ENCODE measurements around the gene NAV2.

Gene NAV2

DNA sequence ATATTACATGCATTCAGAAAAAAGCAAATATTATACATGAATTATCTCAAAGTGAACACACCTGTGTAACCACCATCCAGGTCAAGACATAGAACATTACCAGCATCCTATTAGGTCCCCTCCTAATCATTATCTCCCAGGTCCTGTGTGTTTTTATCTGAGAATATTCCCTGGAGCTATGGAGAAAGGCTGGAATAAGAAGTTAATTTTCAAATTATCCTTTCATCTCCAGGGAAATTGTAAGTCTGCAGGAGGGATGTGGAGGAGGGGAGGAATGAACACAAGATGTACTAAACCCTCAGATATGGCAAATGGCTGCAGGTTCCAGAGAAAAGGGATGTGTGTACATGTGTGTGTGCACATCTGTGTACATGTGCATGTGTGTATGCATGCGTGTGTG, 25.2 kb upstream of the NAV2 start:
- 100% methylated on average over 1 of the region's 1 CpG for WGBS (ENCODE audit: insufficient coverage)

DNA sequence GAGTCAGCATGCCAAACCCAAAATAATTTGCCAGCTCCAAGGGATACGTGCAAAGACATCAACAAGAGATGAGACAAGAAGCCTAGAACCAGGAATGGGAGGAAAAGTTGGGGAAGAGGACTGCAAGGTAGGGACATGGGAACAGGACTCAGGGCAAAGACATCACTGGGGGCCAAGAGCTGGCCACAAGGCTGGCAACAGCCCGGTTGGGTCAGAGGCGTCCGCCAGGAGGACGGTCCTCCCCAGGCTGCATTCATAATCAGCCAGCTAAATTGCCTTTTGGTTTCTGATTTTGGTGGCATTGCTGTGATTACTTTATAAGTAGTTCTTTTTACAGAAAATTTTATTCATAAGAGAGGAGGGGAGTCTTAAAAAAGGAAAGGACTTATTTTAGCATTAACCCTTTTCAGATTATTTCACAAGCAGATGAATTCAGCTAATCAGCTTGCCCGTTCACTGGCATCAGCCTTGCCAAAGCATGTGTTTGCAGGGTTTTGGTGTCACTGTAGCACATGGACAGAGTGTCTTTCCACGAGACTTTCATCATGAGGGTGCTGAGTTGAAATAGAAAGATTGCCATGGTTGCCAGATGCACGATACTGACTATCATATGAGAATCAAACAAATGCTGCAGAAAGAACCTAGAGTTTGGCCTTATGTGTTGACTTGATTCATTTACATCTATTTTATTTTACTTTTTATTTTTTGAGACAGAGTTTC, 23.2 kb upstream of the NAV2 start:
- CTCF ChIA-PET: interaction anchor here (1.4 kb wide), 1 partner anchor 14 kb away, joined by 3 read pairs; no protein-coding TSS in a partner anchor

More for the DNA sequence above, 25.2 kb upstream of the NAV2 start:
- POLR2A ChIA-PET: no interaction called here
- Histone ChIP-seq H3K4me1 (ENCODE audit: control extremely low read depth in 1 of 4, control insufficient read depth in 4 of 4, insufficient read depth in 4 of 4, low read length in 3 of 4) (no peaks in the 10 kb centered on the region), H3K27me3 (replicated peaks in 2 of 5; ENCODE audit: control insufficient read depth in 4 of 5, insufficient read depth in 5 of 5, low read length in 4 of 5) (peaks cover 0 to 3% (median 2%) of the 10 kb centered on the region in 5 experiments), H3K27ac (ENCODE audit: insufficient read depth in 1 of 2, low read depth in 1 of 2, low read length in 2 of 2, poor library complexity in 1 of 2, severe bottlenecking in 2 of 2) (no peak overlapping the region), H3K4me3 (ENCODE audit: control insufficient read depth in 1 of 7, extremely low read depth in 1 of 7, insufficient read depth in 4 of 7, low read depth in 2 of 7, low read length in 6 of 7) (no peak overlapping the region), H3K9me3 (ENCODE audit: control extremely low read depth in 1 of 5, control insufficient read depth in 4 of 5, insufficient read depth in 2 of 5, low read depth in 1 of 5, low read length in 4 of 5) (no peaks in the 10 kb centered on the region), H3K36me3 (ENCODE audit: control insufficient read depth in 4 of 4, insufficient read depth in 4 of 4, low read length in 3 of 4) (no peaks in the 10 kb centered on the region)
- DNase-seq: no peak
- CTCF ChIA-PET: interaction anchor here (1.0 to 1.1 kb wide), 2 partner anchors 9 to 12 kb away, joined by 3 read pairs; no protein-coding TSS in a partner anchor

DNA sequence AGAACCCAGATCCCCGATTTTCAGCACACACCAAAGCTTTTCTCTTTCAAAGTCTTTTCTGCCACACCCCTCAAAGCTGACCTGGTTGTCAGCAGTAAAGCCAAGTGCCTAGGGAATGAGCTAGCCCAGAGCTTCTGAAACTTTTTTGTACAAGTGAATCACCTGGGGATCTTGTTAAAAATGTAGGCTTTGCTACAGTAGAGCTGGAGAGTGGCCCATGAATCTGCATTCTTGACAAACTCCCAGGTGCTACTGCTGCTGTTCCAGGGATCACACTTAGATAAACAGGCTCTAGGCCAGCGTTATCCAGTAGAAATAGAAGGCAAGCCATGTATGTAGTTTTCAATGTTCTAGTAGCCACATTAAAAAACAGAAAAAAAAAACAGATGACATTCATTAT, 21.8 kb upstream of the NAV2 start:
- ChIA-PET POLR2A (no interaction called here), CTCF (no interaction called here)
- H3K4me3 ChIP-seq (ENCODE audit: control insufficient read depth in 1 of 7, extremely low read depth in 1 of 7, insufficient read depth in 4 of 7, low read depth in 2 of 7, low read length in 6 of 7): no peak overlapping the region
- no peak for DNase-seq
- H3K36me3 ChIP-seq (ENCODE audit: control insufficient read depth in 4 of 4, insufficient read depth in 4 of 4, low read length in 3 of 4): no peaks in the 10 kb centered on the region
- peaks cover 0 to 3% (median 0%) of the 10 kb centered on the region in 5 experiments for H3K27me3 ChIP-seq (replicated peaks in 2 of 5; ENCODE audit: control insufficient read depth in 4 of 5, insufficient read depth in 5 of 5, low read length in 4 of 5)
- H3K9me3 ChIP-seq (ENCODE audit: control extremely low read depth in 1 of 5, control insufficient read depth in 4 of 5, insufficient read depth in 2 of 5, low read depth in 1 of 5, low read length in 4 of 5): no peaks in the 10 kb centered on the region
- no peaks in the 10 kb centered on the region for H3K4me1 ChIP-seq (ENCODE audit: control extremely low read depth in 1 of 4, control insufficient read depth in 4 of 4, insufficient read depth in 4 of 4, low read length in 3 of 4)
- H3K27ac ChIP-seq (ENCODE audit: insufficient read depth in 1 of 2, low read depth in 1 of 2, low read length in 2 of 2, poor library complexity in 1 of 2, severe bottlenecking in 2 of 2): no peak overlapping the region
- WGBS (ENCODE audit: insufficient coverage): 91% methylated on average over 1 of the region's 2 CpGs

More for the DNA sequence above, 23.2 kb upstream of the NAV2 start:
- no peak overlapping the region for H3K4me3 ChIP-seq (ENCODE audit: control insufficient read depth in 1 of 7, extremely low read depth in 1 of 7, insufficient read depth in 4 of 7, low read depth in 2 of 7, low read length in 6 of 7)
- 96% methylated on average over 7 of the region's 8 CpGs for WGBS (ENCODE audit: insufficient coverage)
- POLR2A ChIA-PET: no interaction called here
- no peaks in the 10 kb centered on the region for H3K36me3 ChIP-seq (ENCODE audit: control insufficient read depth in 4 of 4, insufficient read depth in 4 of 4, low read length in 3 of 4)
- H3K4me1 ChIP-seq (ENCODE audit: control extremely low read depth in 1 of 4, control insufficient read depth in 4 of 4, insufficient read depth in 4 of 4, low read length in 3 of 4): no peaks in the 10 kb centered on the region
- no peak for DNase-seq
- H3K9me3 ChIP-seq (ENCODE audit: control extremely low read depth in 1 of 5, control insufficient read depth in 4 of 5, insufficient read depth in 2 of 5, low read depth in 1 of 5, low read length in 4 of 5): no peaks in the 10 kb centered on the region
- H3K27me3 ChIP-seq (replicated peaks in 2 of 5; ENCODE audit: control insufficient read depth in 4 of 5, insufficient read depth in 5 of 5, low read length in 4 of 5): peaks cover 0 to 3% (median 2%) of the 10 kb centered on the region in 5 experiments
- no peak overlapping the region for H3K27ac ChIP-seq (ENCODE audit: insufficient read depth in 1 of 2, low read depth in 1 of 2, low read length in 2 of 2, poor library complexity in 1 of 2, severe bottlenecking in 2 of 2)

DNA sequence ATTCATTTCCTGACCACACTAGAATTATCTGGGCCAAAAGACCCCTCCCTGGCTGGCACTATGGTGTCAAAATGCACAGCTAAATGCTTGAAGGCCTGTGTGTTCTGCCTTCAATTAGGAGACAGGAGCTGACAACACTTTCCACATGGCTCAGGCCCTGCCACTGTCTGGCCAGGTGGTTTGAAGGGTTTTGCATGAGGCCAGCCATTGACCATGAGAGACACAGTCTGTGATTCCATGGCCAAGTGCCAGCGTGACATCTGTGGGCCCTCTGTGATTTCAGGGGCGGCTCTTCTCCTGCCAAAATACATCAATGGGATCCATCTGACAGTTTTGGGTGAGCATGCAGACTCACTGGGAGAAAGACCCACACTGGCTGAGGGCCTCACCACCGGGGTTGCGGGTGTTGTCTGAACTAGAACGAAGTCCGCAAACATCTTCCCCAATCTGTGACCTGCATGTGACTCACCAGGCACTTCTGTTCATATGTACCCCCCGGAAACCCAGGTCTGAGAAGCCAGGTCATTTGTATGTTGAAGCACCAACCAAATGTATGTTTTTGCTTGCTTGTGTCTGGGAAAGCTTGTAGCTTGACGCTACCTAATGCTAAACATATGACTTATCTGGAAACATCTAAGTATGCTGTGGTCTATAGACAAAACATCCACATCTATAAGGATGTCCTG, 20.7 kb upstream of the NAV2 start:
- POLR2A ChIA-PET: no interaction called here
- H3K36me3 ChIP-seq (ENCODE audit: control insufficient read depth in 4 of 4, insufficient read depth in 4 of 4, low read length in 3 of 4): no peaks in the 10 kb centered on the region
- H3K27ac ChIP-seq (ENCODE audit: insufficient read depth in 1 of 2, low read depth in 1 of 2, low read length in 2 of 2, poor library complexity in 1 of 2, severe bottlenecking in 2 of 2): no peak overlapping the region
- CTCF ChIA-PET: interaction anchor here (1.1 to 1.4 kb wide), 2 partner anchors 8 to 30 kb away, joined by 3 to 4 read pairs; no protein-coding TSS in a partner anchor
- H3K4me1 ChIP-seq (ENCODE audit: control extremely low read depth in 1 of 4, control insufficient read depth in 4 of 4, insufficient read depth in 4 of 4, low read length in 3 of 4): no peaks in the 10 kb centered on the region
- WGBS (ENCODE audit: insufficient coverage): 96% methylated on average over 7 of the region's 8 CpGs
- no peak overlapping the region for H3K4me3 ChIP-seq (ENCODE audit: control insufficient read depth in 1 of 7, extremely low read depth in 1 of 7, insufficient read depth in 4 of 7, low read depth in 2 of 7, low read length in 6 of 7)
- no peak for DNase-seq
- peaks cover 0 to 3% (median 0%) of the 10 kb centered on the region in 5 experiments for H3K27me3 ChIP-seq (replicated peaks in 2 of 5; ENCODE audit: control insufficient read depth in 4 of 5, insufficient read depth in 5 of 5, low read length in 4 of 5)
- no peaks in the 10 kb centered on the region for H3K9me3 ChIP-seq (ENCODE audit: control extremely low read depth in 1 of 5, control insufficient read depth in 4 of 5, insufficient read depth in 2 of 5, low read depth in 1 of 5, low read length in 4 of 5)

DNA sequence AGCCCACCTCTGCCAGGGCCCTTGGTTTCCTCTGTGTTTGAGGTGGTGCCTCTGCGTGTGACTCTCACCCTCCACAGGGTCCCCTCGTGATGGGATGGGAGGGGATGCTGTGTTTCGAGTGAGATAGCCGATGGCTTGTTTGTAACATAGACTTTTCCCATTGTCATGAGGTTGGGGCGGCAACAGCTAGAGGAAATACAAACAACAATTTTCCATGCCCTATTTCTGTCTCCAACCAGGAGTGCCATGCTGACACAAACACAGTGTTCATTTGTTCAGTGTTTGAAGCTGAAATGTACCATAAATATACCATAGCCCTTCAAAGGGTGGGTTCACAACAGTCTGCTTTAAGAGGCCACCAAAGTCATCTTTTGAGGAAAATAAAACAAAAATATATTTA, 19.5 kb upstream of the NAV2 start:
- Histone ChIP-seq H3K4me1 (ENCODE audit: control extremely low read depth in 1 of 4, control insufficient read depth in 4 of 4, insufficient read depth in 4 of 4, low read length in 3 of 4) (no peaks in the 10 kb centered on the region), H3K27me3 (replicated peaks in 2 of 5; ENCODE audit: control insufficient read depth in 4 of 5, insufficient read depth in 5 of 5, low read length in 4 of 5) (peaks cover 0 to 3% (median under 1%) of the 10 kb centered on the region in 5 experiments), H3K9me3 (ENCODE audit: control extremely low read depth in 1 of 5, control insufficient read depth in 4 of 5, insufficient read depth in 2 of 5, low read depth in 1 of 5, low read length in 4 of 5) (no peaks in the 10 kb centered on the region), H3K27ac (ENCODE audit: insufficient read depth in 1 of 2, low read depth in 1 of 2, low read length in 2 of 2, poor library complexity in 1 of 2, severe bottlenecking in 2 of 2) (no peak overlapping the region), H3K36me3 (ENCODE audit: control insufficient read depth in 4 of 4, insufficient read depth in 4 of 4, low read length in 3 of 4) (no peaks in the 10 kb centered on the region), H3K4me3 (ENCODE audit: control insufficient read depth in 1 of 7, extremely low read depth in 1 of 7, insufficient read depth in 4 of 7, low read depth in 2 of 7, low read length in 6 of 7) (no peak overlapping the region)
- DNase-seq: no peak
- WGBS (ENCODE audit: insufficient coverage): no CpG with 5 or more reads among the region's 5 CpGs
- ChIA-PET POLR2A (no interaction called here), CTCF (interaction anchor here (0.6 to 1.5 kb wide), 5 partner anchors 9 to 132 kb away, joined by 3 to 5 read pairs (median 3); no protein-coding TSS in a partner anchor)

DNA sequence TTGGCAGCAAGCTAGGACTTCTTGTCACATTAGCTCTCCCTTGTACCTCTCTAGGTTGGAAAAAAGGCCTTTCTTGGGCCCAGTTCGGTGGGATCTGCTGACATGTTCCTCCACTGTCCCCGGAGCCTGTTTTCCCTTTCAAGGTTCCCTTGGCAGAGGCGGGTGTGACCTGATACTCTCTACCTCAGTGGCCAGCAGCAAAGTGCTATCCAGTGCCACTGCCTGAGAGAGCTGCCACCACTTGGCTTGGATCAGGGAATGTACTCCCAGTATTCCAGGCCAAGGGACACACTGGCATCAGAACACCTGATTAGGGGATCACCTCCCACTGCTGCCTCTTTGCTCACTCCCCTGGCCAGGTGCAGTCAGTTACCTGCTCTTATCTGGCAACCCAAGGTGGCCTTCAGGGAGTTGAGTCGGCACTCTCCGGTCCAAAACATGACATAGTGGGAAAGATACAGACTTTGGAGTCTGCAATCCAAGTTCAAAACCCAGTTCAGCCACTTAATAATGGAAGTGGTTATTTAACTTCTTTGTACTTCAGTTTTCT, 17.8 kb upstream of the NAV2 start:
- Histone ChIP-seq H3K36me3 (ENCODE audit: control insufficient read depth in 4 of 4, insufficient read depth in 4 of 4, low read length in 3 of 4) (no peaks in the 10 kb centered on the region), H3K27me3 (replicated peaks in 2 of 5; ENCODE audit: control insufficient read depth in 4 of 5, insufficient read depth in 5 of 5, low read length in 4 of 5) (peaks cover 0 to 2% (median 0%) of the 10 kb centered on the region in 5 experiments), H3K27ac (ENCODE audit: insufficient read depth in 1 of 2, low read depth in 1 of 2, low read length in 2 of 2, poor library complexity in 1 of 2, severe bottlenecking in 2 of 2) (no peak overlapping the region), H3K9me3 (ENCODE audit: control extremely low read depth in 1 of 5, control insufficient read depth in 4 of 5, insufficient read depth in 2 of 5, low read depth in 1 of 5, low read length in 4 of 5) (no peaks in the 10 kb centered on the region), H3K4me1 (ENCODE audit: control extremely low read depth in 1 of 4, control insufficient read depth in 4 of 4, insufficient read depth in 4 of 4, low read length in 3 of 4) (no peaks in the 10 kb centered on the region), H3K4me3 (ENCODE audit: control insufficient read depth in 1 of 7, extremely low read depth in 1 of 7, insufficient read depth in 4 of 7, low read depth in 2 of 7, low read length in 6 of 7) (no peak overlapping the region)
- WGBS (ENCODE audit: insufficient coverage): 96% methylated on average over 4 of the region's 5 CpGs
- ChIA-PET CTCF (interaction anchor here (0.8 kb wide), 1 partner anchor 15 kb away, joined by 3 read pairs; no protein-coding TSS in a partner anchor), POLR2A (no interaction called here)
- DNase-seq: no peak

DNA sequence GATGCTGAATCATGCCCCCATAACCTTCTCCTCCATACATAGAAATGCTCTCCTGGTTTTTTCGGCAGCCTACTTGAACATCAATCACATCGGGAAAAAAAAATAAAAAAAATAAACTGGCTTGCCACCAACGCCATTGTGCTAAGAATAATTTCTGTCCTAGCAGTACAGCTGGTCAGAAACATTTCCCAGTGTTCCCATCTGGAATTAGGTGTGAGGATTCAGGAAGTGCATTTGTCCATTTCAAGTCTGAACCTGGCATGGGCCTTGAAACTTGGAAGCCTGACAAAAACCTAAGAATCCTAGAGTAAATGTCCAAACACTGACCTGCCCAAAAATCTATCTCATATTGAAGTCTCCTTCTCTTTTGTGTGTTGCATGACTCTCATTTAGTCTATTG, 16.6 kb upstream of the NAV2 start:
- ChIA-PET CTCF (interaction anchor here (1.3 kb wide), 1 partner anchor 9 kb away, joined by 3 read pairs; no protein-coding TSS in a partner anchor), POLR2A (no interaction called here)
- no peak overlapping the region for H3K27ac ChIP-seq (ENCODE audit: insufficient read depth in 1 of 2, low read depth in 1 of 2, low read length in 2 of 2, poor library complexity in 1 of 2, severe bottlenecking in 2 of 2)
- H3K9me3 ChIP-seq (ENCODE audit: control extremely low read depth in 1 of 5, control insufficient read depth in 4 of 5, insufficient read depth in 2 of 5, low read depth in 1 of 5, low read length in 4 of 5): no peaks in the 10 kb centered on the region
- DNase-seq: no peak
- peaks cover 0 to 2% (median 0%) of the 10 kb centered on the region in 5 experiments for H3K27me3 ChIP-seq (replicated peaks in 2 of 5; ENCODE audit: control insufficient read depth in 4 of 5, insufficient read depth in 5 of 5, low read length in 4 of 5)
- 100% methylated on average over 2 of the region's 3 CpGs for WGBS (ENCODE audit: insufficient coverage)
- H3K4me3 ChIP-seq (ENCODE audit: control insufficient read depth in 1 of 7, extremely low read depth in 1 of 7, insufficient read depth in 4 of 7, low read depth in 2 of 7, low read length in 6 of 7): no peak overlapping the region
- H3K36me3 ChIP-seq (ENCODE audit: control insufficient read depth in 4 of 4, insufficient read depth in 4 of 4, low read length in 3 of 4): no peaks in the 10 kb centered on the region
- H3K4me1 ChIP-seq (ENCODE audit: control extremely low read depth in 1 of 4, control insufficient read depth in 4 of 4, insufficient read depth in 4 of 4, low read length in 3 of 4): no peaks in the 10 kb centered on the region
